SK-N-SH (cell line): ENCODE data around the gene RASL12. TPM values are rescaled to one million over a fixed set of nuclear protein-coding genes. Genes with fewer than 3 reads are reported as not detected.

Experiments used
- CTCF ChIA-PET: fragments of 300-600, 350-600 bp; formaldehyde crosslinking; extraction: SDS; loops from one replicate; lab custom pipeline; 2021; lab: Yijun Ruan, JAX
- POLR2A ChIA-PET: fragments of 350-600 bp; sonication (Branson Sonifier 250); formaldehyde crosslinking; extraction: SDS; loops from one replicate; lab custom pipeline; 2020; ENCODE audit warnings: antibody characterized with exemption, inconsistent platforms; lab: Yijun Ruan, JAX
- DNase-seq: peaks from one replicate; pipeline ENCODE4 v3.0.0; 2012
- H2AFZ ChIP-seq: fragments of 200-600 bp; sonication (generic); 2 replicates; pipeline ENCODE4 v1.8.1; 2016; ENCODE audit warnings: antibody characterized with exemption, mild to moderate bottlenecking, low read depth
- H3F3A ChIP-seq: fragments of 200-600 bp; sonication (generic); replicated peaks from 2 replicates; pipeline ENCODE3; 2016; ENCODE audit warnings: antibody characterized with exemption, mild to moderate bottlenecking; ENCODE audit not compliant: insufficient read depth
- H3K27ac ChIP-seq, 2 experiments: fragments of 200-500 bp in 1 of 2; fragments of 200-600 bp in 1 of 2; sonication (Bioruptor generic) in 1 of 2; sonication (generic), shearing (Covaris generic) in 1 of 2; 2 replicates each; pipeline versions ENCODE4 v1.5.1 to v1.6.1; 2014 to 2016; ENCODE audit warnings: low read depth in 2 of 2, inconsistent platforms in 1 of 2, low read length in 1 of 2, mild to moderate bottlenecking in 1 of 2, mixed read lengths in 1 of 2
- H3K27me3 ChIP-seq: fragments of 200-600 bp; sonication (generic), shearing (Covaris generic); 2 replicates; pipeline ENCODE4 v1.6.1; 2016; ENCODE audit warnings: mixed run types; ENCODE audit not compliant: insufficient read depth
- H3K36me3 ChIP-seq, 2 experiments: fragments of 200-500 bp in 1 of 2; fragments of 200-600 bp in 1 of 2; sonication (Bioruptor generic) in 1 of 2; sonication (generic) in 1 of 2; replicated peaks in 1 of 2; 2 replicates each; pipeline versions ENCODE3 to v1.5.1; 2014 to 2016; ENCODE audit warnings: low read length in 1 of 2, mild to moderate bottlenecking in 1 of 2; ENCODE audit not compliant: insufficient read depth in 2 of 2, control insufficient read depth in 1 of 2
- H3K4me1 ChIP-seq, 2 experiments: fragments of 200-500 bp in 1 of 2; fragments of 200-600 bp in 1 of 2; sonication (Bioruptor generic) in 1 of 2; sonication (generic), shearing (Covaris generic) in 1 of 2; 2 replicates each; pipeline versions ENCODE4 v1.5.1 to v1.6.1; 2014 to 2016; ENCODE audit warnings: low read depth in 1 of 2, low read length in 1 of 2, mixed run types in 1 of 2; ENCODE audit not compliant: insufficient read depth in 2 of 2, control insufficient read depth in 1 of 2
- H3K4me2 ChIP-seq: fragments of 200-600 bp; sonication (generic), shearing (Covaris generic); 2 replicates; pipeline ENCODE4 v1.6.1; 2017; ENCODE audit warnings: mixed run types
- H3K4me3 ChIP-seq, 2 experiments: fragments of 200-500 bp in 1 of 2; fragments of 200-600 bp in 1 of 2; sonication (Bioruptor generic) in 1 of 2; sonication (generic), shearing (Covaris generic) in 1 of 2; 2 replicates each; pipeline versions ENCODE4 v1.5.1 to v1.8.1; 2014 to 2016; ENCODE audit warnings: low read depth in 2 of 2, inconsistent platforms in 1 of 2, low read length in 1 of 2, mild to moderate bottlenecking in 1 of 2, mixed read lengths in 1 of 2, moderate library complexity in 1 of 2
- H3K79me2 ChIP-seq: fragments of 200-600 bp; sonication (generic); 2 replicates; pipeline ENCODE4 v1.8.1; 2017; ENCODE audit warnings: mild to moderate bottlenecking; ENCODE audit not compliant: insufficient read depth
- H3K9ac ChIP-seq: fragments of 200-600 bp; sonication (generic); 2 replicates; pipeline ENCODE4 v1.6.1; 2017; ENCODE audit warnings: mixed run types
- H3K9me2 ChIP-seq: fragments of 200-600 bp; sonication (generic); 2 replicates; pipeline ENCODE4 v1.6.1; 2017; ENCODE audit warnings: mixed run types
- H3K9me3 ChIP-seq: fragments of 200-600 bp; sonication (generic); 2 replicates; pipeline ENCODE4 v1.6.1; 2017; ENCODE audit warnings: mixed run types, mild to moderate bottlenecking, moderate library complexity
- H4K20me1 ChIP-seq: fragments of 200-600 bp; sonication (generic); 2 replicates; pipeline ENCODE4 v1.6.1; 2017; ENCODE audit warnings: mild to moderate bottlenecking, mixed run types; ENCODE audit not compliant: insufficient read depth
- CHD2 ChIP-seq: fragments of 150-350 bp; IDR thresholded peaks from 2 replicates; pipeline ENCODE4 v1.6.1; 2018; ENCODE audit warnings: low read length; ENCODE audit not compliant: partially characterized antibody
- CTCF ChIP-seq: fragments of 200-600 bp; sonication (generic); IDR thresholded peaks from 2 replicates; pipeline ENCODE4 v1.6.1; 2017; ENCODE audit warnings: antibody characterized with exemption, mild to moderate bottlenecking, moderate library complexity
- EP300 ChIP-seq, 2 experiments: IDR thresholded peaks; 2 replicates each; pipeline versions ENCODE4 v1.4.0 to v1.6.1; 2012; ENCODE audit warnings: borderline replicate concordance in 1 of 2, low read depth in 1 of 2, low read length in 1 of 2
- FOXJ3 ChIP-seq: sonication (generic); formaldehyde crosslinking; IDR thresholded peaks from 2 replicates; pipeline ENCODE4 v1.5.1; 2020; ENCODE audit warnings: mild to moderate bottlenecking, missing genetic modification reagents
- GATA2 ChIP-seq: sonication (generic); formaldehyde crosslinking; IDR thresholded peaks from 2 replicates; pipeline ENCODE4 v1.5.0; 2020; ENCODE audit warnings: mild to moderate bottlenecking, missing genetic modification reagents
- MEF2A ChIP-seq: IDR thresholded peaks from 2 replicates; pipeline ENCODE4 v1.4.0; 2012; ENCODE audit warnings: low read depth, borderline replicate concordance
- PBX3 ChIP-seq: IDR thresholded peaks from 2 replicates; pipeline ENCODE4; 2012
- RAD21 ChIP-seq: IDR thresholded peaks from 2 replicates; pipeline ENCODE4 v1.6.1; 2012; ENCODE audit warnings: mild to moderate bottlenecking, low read length
- RCOR1 ChIP-seq: fragments of 150-350 bp; IDR thresholded peaks from 2 replicates; pipeline ENCODE4 v1.6.1; 2017; ENCODE audit warnings: antibody characterized with exemption, low read length
- REST ChIP-seq: IDR thresholded peaks from 2 replicates; pipeline ENCODE4 v1.6.1; 2012; ENCODE audit warnings: mild to moderate bottlenecking, low read depth, low read length, moderate library complexity
- SMC3 ChIP-seq: IDR thresholded peaks from 2 replicates; pipeline ENCODE4 v1.6.1; 2012; ENCODE audit warnings: low read depth, low read length, improper control_type of control experiment
- TAF1 ChIP-seq: IDR thresholded peaks from 2 replicates; pipeline ENCODE4 v1.6.1; 2012; ENCODE audit warnings: low read depth, mild to moderate bottlenecking, low read length, moderate library complexity, borderline replicate concordance
- USF1 ChIP-seq: IDR thresholded peaks from 2 replicates; pipeline ENCODE4 v1.4.0; 2012; ENCODE audit warnings: low read depth, borderline replicate concordance
- WGBS: methylation state at CpG from one replicate; pipeline ENCODE4 v1.1.6; 2017; ENCODE audit warnings: low lambda C conversion rate; 5-methylcytosine and 5-hydroxymethylcytosine counted together
- polyA plus RNA-seq, 3 experiments: library from polyadenylated mRNA; depleted of rRNA; stranded (reverse); fragments of >200 nt; gene quantifications; 2 replicates each; pipeline ENCODE4 v1.2.3, GENCODE V29; 2012

Gene RASL12
- polyA plus RNA-seq, 1 of the 3 experiments (the other 2 are of a cell fraction) = not detected

- ChIA-PET CTCF (interaction anchor here (0.5 to 4.6 kb wide), 10 partner anchors 10 to 53 kb away, joined by 3 to 39 read pairs (median 5); partner anchors contain the start of gene RASL12), POLR2A (no interaction called here)
- TF ChIP-seq RCOR1 (no peak), RAD21 (0 out of 2 replicates have a peak, but pooled peaks have one; percentile 21), GATA2 (no peak), CHD2 (no peak), FOXJ3 (CRISPR knock-in tag) (no peak), CTCF (peak; percentile 49), SMC3 (peak; percentile 37)
- Histone ChIP-seq H3K36me3 (no peaks in the 10 kb centered on the region), H2AFZ (no peak overlapping the region), H3K4me1 (peaks cover 0 to 3% of the 10 kb centered on the region in 2 experiments; a peak in 1 of 4 replicates), H3K9ac (no peak overlapping the region), H3K27ac (no peak overlapping the region), H3K27me3 (0 out of 2 replicates have a peak, but pooled peaks cover 6% of the 10 kb centered on the region), H4K20me1 (no peaks in the 10 kb centered on the region), H3K79me2 (no peaks in the 10 kb centered on the region), H3K4me2 (no peak overlapping the region), H3F3A (no peaks in the 10 kb centered on the region), H3K9me3 (no peaks in the 10 kb centered on the region), H3K4me3 (no peak overlapping the region), H3K9me2 (no peaks in the 10 kb centered on the region)
- 35% methylated on average over 2 of the region's 24 CpGs for WGBS
- peak; percentile 61 for DNase-seq
These were observed 10.2 kb upstream of the RASL12 start for GRCh38 chr15:65077981-65078352.

- WGBS = 75% methylated on average over 23 of the region's 85 CpGs
- no peaks in the 10 kb centered on the region for H3F3A ChIP-seq
- 0 out of 2 replicates have a peak, but pooled peaks cover 6% of the 10 kb centered on the region for H3K27me3 ChIP-seq
- no peak for DNase-seq
- peaks cover 0 to 1% of the 10 kb centered on the region in 2 experiments; a peak in 1 of 4 replicates for H3K4me1 ChIP-seq
- no peaks in the 10 kb centered on the region for H3K79me2 ChIP-seq
- CTCF ChIA-PET = interaction anchor here (0.8 to 4.6 kb wide), 10 partner anchors 9 to 43 kb away, joined by 3 to 39 read pairs (median 4); partner anchors contain the start of gene RASL12
- H3K9me3 ChIP-seq = no peaks in the 10 kb centered on the region
- no peak overlapping the region for H2AFZ ChIP-seq
- no peak overlapping the region for H3K4me3 ChIP-seq
- no peak overlapping the region for H3K4me2 ChIP-seq
- H3K36me3 ChIP-seq = no peaks in the 10 kb centered on the region
- no peaks in the 10 kb centered on the region for H3K9me2 ChIP-seq
- H3K27ac ChIP-seq = no peak overlapping the region
- no peak for TF ChIP-seq FOXJ3 (CRISPR knock-in tag)
- TF ChIP-seq USF1 = no peak
- no peak for TF ChIP-seq MEF2A
- TF ChIP-seq EP300 (IDR thresholded peaks at IDR 0.05; ENCODE audit: borderline replicate concordance in 1 of 2, low read depth in 1 of 2, low read length in 1 of 2) = no peak
- TF ChIP-seq PBX3 = no peak
- no peak for TF ChIP-seq REST
- TF ChIP-seq CTCF = no peak
- no peak for TF ChIP-seq TAF1
- TF ChIP-seq, all 33 proteins: peak for 0
- Histone ChIP-seq H3K9ac (no peak overlapping the region), H4K20me1 (no peaks in the 10 kb centered on the region)
- POLR2A ChIA-PET = no interaction called here
These were observed 9.6 kb upstream of the RASL12 start for GRCh38 chr15:65077291-65077980.
